GM12878 (cell line): ENCODE measurements around the gene IGLON5. TPM values are rescaled to one million over a fixed set of nuclear protein-coding genes. Genes with fewer than 3 reads are reported as not detected.

Experiments
- ATAC-seq: fragments of 200-7000 bp; cut with Tn5 transposase; 3 replicates; pipeline ENCODE4 v1.9.1; 2020; ENCODE audit warnings: mild to moderate bottlenecking, moderate library complexity
- BruUV-seq: library from RNA; stranded (reverse); fragments of 400-500 nt; replicated peaks from 2 replicates; lab custom pipeline; 2021; lab: Mats Ljungman, UMichigan
- CTCF ChIA-PET: fragments of 300-600 bp; sonication (Branson Sonifier 250); formaldehyde crosslinking; extraction: SDS; loops from one replicate; lab custom pipeline; 2021; ENCODE audit warnings: inconsistent platforms; lab: Yijun Ruan, JAX
- POLR2A ChIA-PET: fragments of 350-600 bp; formaldehyde crosslinking; extraction: SDS; loops from one replicate; lab custom pipeline; 2021; ENCODE audit warnings: inconsistent platforms; lab: Charles Lee
- RAD21 ChIA-PET: fragments of 300-600 bp; sonication (Branson Sonifier 250); formaldehyde crosslinking; loops from one replicate; lab custom pipeline; 2023; ENCODE audit warnings: antibody characterized with exemption; ENCODE audit not compliant: unreplicated experiment; lab: Charles Lee
- SMC1A ChIA-PET: fragments of 300-600 bp; sonication (Branson Sonifier 250); formaldehyde crosslinking; loops from one replicate; lab custom pipeline; 2023; ENCODE audit not compliant: unreplicated experiment, uncharacterized antibody; lab: Charles Lee
- DNase-seq: peaks from one replicate; pipeline ENCODE4 v3.0.0-alpha.2; 2011; ENCODE audit warnings: low read depth, low spot score
- FAIRE-seq: peaks from 3 replicates; lab custom pipeline; 2011; peaks lifted over from hg19 to GRCh38; lab: Jason Lieb, UNC
- H2AFZ ChIP-seq: 2 replicates; pipeline ENCODE4 v1.6.0; 2011; ENCODE audit warnings: low read depth, low read length, control low read depth; ENCODE audit not compliant: control insufficient read depth
- H3K27ac ChIP-seq: 2 replicates; pipeline ENCODE4 v1.5.1; 2011; ENCODE audit warnings: control low read depth; ENCODE audit not compliant: control insufficient read depth, insufficient read depth
- H3K27me3 ChIP-seq, 2 experiments: replicated peaks in 1 of 2; 2 replicates each; pipeline versions ENCODE4 v1.6.0 to v1.6.1; 2011; ENCODE audit warnings: low read length in 1 of 2; ENCODE audit not compliant: control insufficient read depth in 2 of 2, insufficient read depth in 2 of 2
- H3K36me3 ChIP-seq, 2 experiments: 2 replicates each; pipeline ENCODE4 v1.5.1; 2011; ENCODE audit warnings: low read length in 1 of 2; ENCODE audit not compliant: control insufficient read depth in 2 of 2, insufficient read depth in 2 of 2
- H3K4me1 ChIP-seq: 2 replicates; pipeline ENCODE4 v1.6.1; 2011; ENCODE audit warnings: mild to moderate bottlenecking, low read length, moderate library complexity, mixed read lengths; ENCODE audit not compliant: control insufficient read depth, insufficient read depth
- H3K4me2 ChIP-seq: 2 replicates; pipeline ENCODE4 v1.6.0; 2011; ENCODE audit warnings: control low read depth; ENCODE audit not compliant: control insufficient read depth, insufficient read depth
- H3K4me3 ChIP-seq: fragments of 200-600 bp; sonication (generic); 2 replicates; pipeline ENCODE4 v1.5.1; 2016
- H3K79me2 ChIP-seq: 2 replicates; pipeline ENCODE4 v1.6.0; 2011; ENCODE audit warnings: low read length; ENCODE audit not compliant: control insufficient read depth, insufficient read depth
- H3K9ac ChIP-seq: 2 replicates; pipeline ENCODE4 v1.8.0; 2011; ENCODE audit warnings: low read length, control low read depth, mixed read lengths; ENCODE audit not compliant: control insufficient read depth, insufficient read depth
- H3K9me3 ChIP-seq: replicated peaks from 3 replicates; pipeline ENCODE4 v1.5.1; 2011; ENCODE audit warnings: mild to moderate bottlenecking, low read length; ENCODE audit not compliant: control insufficient read depth, insufficient read depth
- H4K20me1 ChIP-seq: 2 replicates; pipeline ENCODE4 v1.6.0; 2011; ENCODE audit not compliant: control insufficient read depth, insufficient read depth
- BCL3 ChIP-seq: IDR thresholded peaks from 2 replicates; pipeline ENCODE4 v1.6.1; 2011; ENCODE audit warnings: borderline replicate concordance, low read depth, mild to moderate bottlenecking, moderate library complexity, low read length; ENCODE audit not compliant: insufficient read depth, poor library complexity, severe bottlenecking
- CEBPZ ChIP-seq: fragments of 150-350 bp; IDR thresholded peaks from 2 replicates; pipeline ENCODE4 v1.6.1; 2016; ENCODE audit warnings: low read depth, low read length
- CHD2 ChIP-seq: IDR thresholded peaks from 2 replicates; pipeline ENCODE4 v1.6.1; 2011; ENCODE audit warnings: low read depth, low read length, improper control_type of control experiment, borderline replicate concordance
- CHD4 ChIP-seq: fragments of 200-600 bp; sonication (generic); IDR thresholded peaks from 2 replicates; pipeline ENCODE4 v1.6.1; 2016; ENCODE audit warnings: mild to moderate bottlenecking
- FOXM1 ChIP-seq: IDR thresholded peaks from 2 replicates; pipeline ENCODE4 v1.6.1; 2012; ENCODE audit warnings: low read depth, mild to moderate bottlenecking, inconsistent platforms, low read length, moderate library complexity
- HDAC6 ChIP-seq: fragments of 200-600 bp; sonication (generic); IDR thresholded peaks from one replicate; pipeline ENCODE4 v1.8.0; 2017; ENCODE audit warnings: antibody characterized with exemption; ENCODE audit not compliant: unreplicated experiment
- IRF3 ChIP-seq: fragments of 450-650 bp; IDR thresholded peaks from 2 replicates; pipeline ENCODE4 v1.6.1; 2014; ENCODE audit warnings: mild to moderate bottlenecking
- KLF5 ChIP-seq: fragments of 450-650 bp; IDR thresholded peaks from 2 replicates; pipeline ENCODE4 v1.6.1; 2014; ENCODE audit warnings: mild to moderate bottlenecking; ENCODE audit not compliant: partially characterized antibody
- MXI1 ChIP-seq: fragments of 150-350 bp; IDR thresholded peaks from 2 replicates; pipeline ENCODE4 v1.6.1; 2011; ENCODE audit warnings: low read depth, mild to moderate bottlenecking, inconsistent platforms, low read length, improper control_type of control experiment
- PRDM15 ChIP-seq: fragments of 450-650 bp; formaldehyde crosslinking; IDR thresholded peaks from 2 replicates; pipeline ENCODE4 v1.4.0; 2020; ENCODE audit warnings: mild to moderate bottlenecking, moderate library complexity
- STAT1 ChIP-seq: fragments of 450-650 bp; conservative IDR thresholded peaks from 2 replicates; pipeline ENCODE4 v1.6.1; 2014; ENCODE audit warnings: antibody characterized with exemption, mild to moderate bottlenecking
- STAT3 ChIP-seq: IDR thresholded peaks from 2 replicates; pipeline ENCODE4 v1.6.1; 2011; ENCODE audit warnings: low read depth, low read length, improper control_type of control experiment
- TBL1XR1 ChIP-seq: IDR thresholded peaks from 2 replicates; pipeline ENCODE4 v1.6.1; 2012; ENCODE audit warnings: low read depth, low read length, improper control_type of control experiment
- ZNF274 ChIP-seq: IDR thresholded peaks from one replicate; pipeline ENCODE4 v1.8.0; 2011; ENCODE audit not compliant: insufficient read length, insufficient read depth
- WGBS: methylation state at CpG from one replicate; pipeline ENCODE4 v1.1.6; 2016; ENCODE audit warnings: low lambda C conversion rate; ENCODE audit not compliant: insufficient replicate concordance, insufficient coverage; ENCODE audit errors: missing lambda C conversion rate; 5-methylcytosine and 5-hydroxymethylcytosine counted together
- in situ Hi-C: fragments of 300-500 bp; cut with MboI; formaldehyde crosslinking; loops from 9 replicates; pipeline ENCODE4 v1.14.3; 2018; ENCODE audit warnings: mixed read lengths
- intact Hi-C: fragments of 100-400 bp; cut with micrococcal nuclease; formaldehyde crosslinking; loops from one replicate; pipeline ENCODE4 v1.14.2; 2022; ENCODE audit not compliant: unreplicated experiment
- polyA plus RNA-seq, 11 experiments: library from polyadenylated mRNA; depleted of rRNA in 4 of 11; unstranded in 6 of 11; stranded (reverse) in 5 of 11; fragments of >200 nt; fragmentation: Nextera tagmentation in 4 of 11; fragmentation: Illumina TruSeq in 1 of 11; extraction: Ambion mirVana in 4 of 11; extraction: Trizol in 1 of 11; gene quantifications; 1 replicate in 1 of 11; 2 replicates in 10 of 11; pipeline versions ENCODE4 v1.2.1 to v1.2.3, GENCODE V29; 2011 to 2016; ENCODE audit warnings: inconsistent platforms in 2 of 11, missing spikeins in 2 of 11, low read depth in 1 of 11
- total RNA-seq, 4 experiments: library from RNA; depleted of rRNA in 3 of 4; stranded (reverse); fragments of >200 nt in 3 of 4; fragmentation: Illumina TruSeq in 1 of 4; extraction: Trizol in 1 of 4; gene quantifications; 2 replicates each; pipeline versions ENCODE4 v1.2.1 to v1.2.3, GENCODE V29; 2013 to 2021

IGLON5 gene
- total and polyA plus RNA-seq, 10 of the 15 experiments (the other 5 are each of a cell fraction or from before 2014, with no cell fraction given) = not detected

GRCh38 chr19:51323481-51324166 is 12.2 kb downstream of the IGLON5 start:
- CTCF ChIA-PET = no interaction called here
- ATAC-seq (no peak), DNase-seq (no peak), FAIRE-seq (no peak)
- RAD21 ChIA-PET = no interaction called here
- Histone ChIP-seq H2AFZ (no peak overlapping the region), H3K4me2 (no peak overlapping the region), H3K4me3 (no peak overlapping the region), H3K27ac (no peak overlapping the region), H4K20me1 (no peaks in the 10 kb centered on the region), H3K4me1 (no peaks in the 10 kb centered on the region), H3K36me3 (no peaks in the 10 kb centered on the region), H3K27me3 (no peaks in the 10 kb centered on the region; a peak in 1 of 4 replicates), H3K79me2 (no peaks in the 10 kb centered on the region), H3K9ac (no peak overlapping the region), H3K9me3 (no peaks in the 10 kb centered on the region)
- intact Hi-C loops (no loop called here), in situ Hi-C loops (no loop called here)
- SMC1A ChIA-PET = no interaction called here
- WGBS = 43% methylated on average over 25 of the region's 29 CpGs
- BruUV-seq = no TSS peak
- POLR2A ChIA-PET = no interaction called here
- TF ChIP-seq TBL1XR1 = no peak
- TF ChIP-seq PRDM15 (CRISPR knock-in tag) = no peak
- TF ChIP-seq STAT1 = no peak
- no peak for TF ChIP-seq CHD2
- TF ChIP-seq KLF5 = no peak
- TF ChIP-seq MXI1 = no peak
- no peak for TF ChIP-seq BCL3
- no peak for TF ChIP-seq IRF3
- TF ChIP-seq FOXM1 = no peak
- no peak for TF ChIP-seq CHD4
- no peak for TF ChIP-seq ZNF274
- TF ChIP-seq HDAC6 = no peak
- no peak for TF ChIP-seq STAT3
- no peak for TF ChIP-seq CEBPZ
